Measurements from ENCODE around the gene SLC39A7. TPM values are rescaled to one million over a fixed set of nuclear protein-coding genes. Genes with fewer than 3 reads are reported as not detected.

SLC39A7 gene
- total RNA-seq, 4 donors from 2014 or later = 21.9 to 45.4 (median 26.2) TPM

GRCh38 chr6:33206027-33206863 is 5.6 kb downstream of the SLC39A7 start:
- no peak for ATAC-seq
- in situ Hi-C loops (cut with MboI; ENCODE audit: low sequenced_read_pairs in 4 of 4) = no loop called here
- no peak overlapping the region for H3K4me3 ChIP-seq
- no peaks in the 10 kb centered on the region for H3K9me3 ChIP-seq
- no peak for DNase-seq
- TF ChIP-seq POLR2A (IDR thresholded peaks at IDR 0.05) (no peak), CTCF (IDR thresholded peaks at IDR 0.05 in 4 of 5, conservative IDR thresholded peaks at IDR 0.05 in 1 of 5) (no peak)
- no peak overlapping the region for H3K27ac ChIP-seq
- H3K36me3 ChIP-seq = peaks cover 0 to 39% of the 10 kb centered on the region in 2 donors
- H3K27me3 ChIP-seq = no peaks in the 10 kb centered on the region
- intact Hi-C loops (cut with DNase I; ENCODE audit: low total_unique reads) = no loop called here
- H3K4me1 ChIP-seq = peaks cover 29 to 45% of the 10 kb centered on the region in 2 donors

GRCh38 chr6:33206864-33207551 is 6.3 kb downstream of the SLC39A7 start:
- Histone ChIP-seq H3K27me3 (no peaks in the 10 kb centered on the region), H3K4me3 (peak overlapping the region; percentile 79 to 92 (median 90)), H3K9me3 (no peaks in the 10 kb centered on the region), H3K4me1 (peaks cover 22 to 38% of the 10 kb centered on the region in 2 donors), H3K36me3 (peaks cover 0 to 36% of the 10 kb centered on the region in 2 donors), H3K27ac (peak overlapping the region in 2 of 4 donors; percentile 93 to 99)
- no peak for TF ChIP-seq POLR2A (IDR thresholded peaks at IDR 0.05)
- no peak for TF ChIP-seq CTCF (IDR thresholded peaks at IDR 0.05 in 4 of 5, conservative IDR thresholded peaks at IDR 0.05 in 1 of 5)
- no peak for DNase-seq
- in situ Hi-C loops (cut with MboI; ENCODE audit: low sequenced_read_pairs in 4 of 4) = no loop called here
- intact Hi-C loops (cut with DNase I; ENCODE audit: low total_unique reads) = no loop called here
- ATAC-seq = no peak

- TF ChIP-seq POLR2A (IDR thresholded peaks at IDR 0.05) = no peak
- TF ChIP-seq CTCF (IDR thresholded peaks at IDR 0.05 in 4 of 5, conservative IDR thresholded peaks at IDR 0.05 in 1 of 5) = no peak
- Histone ChIP-seq H3K4me3 (peak overlapping the region; percentile 79 to 92 (median 90)), H3K27ac (peak overlapping the region; percentile 93 to 99 (median 96)), H3K9me3 (no peaks in the 10 kb centered on the region), H3K4me1 (peaks cover 18 to 34% of the 10 kb centered on the region in 2 donors), H3K36me3 (peaks cover 0 to 30% of the 10 kb centered on the region in 2 donors), H3K27me3 (no peaks in the 10 kb centered on the region)
- ATAC-seq = peak; percentile 26 to 37
- in situ Hi-C loops (cut with MboI; ENCODE audit: low sequenced_read_pairs in 4 of 4) (no loop called here), intact Hi-C loops (cut with DNase I; ENCODE audit: low total_unique reads) (loop anchor here (1.0 to 2.0 kb wide), 3 partner anchors 7 to 65 kb away; partner anchors contain the start of genes RPS18, RXRB and SLC39A7)
- no peak for DNase-seq
Observed at GRCh38 chr6:33207552-33208090, 7.0 kb downstream of the SLC39A7 start.

- Histone ChIP-seq H3K27me3 (no peaks in the 10 kb centered on the region), H3K27ac (peak within 1 kb of the TSS; percentile 93 to 99 (median 96)), H3K4me3 (peak within 1 kb of the TSS; percentile 79 to 92 (median 90)), H3K9me3 (no peaks in the 10 kb centered on the region), H3K4me1 (peaks cover 25 to 37% of the 10 kb centered on the region in 2 donors), H3K36me3 (peaks cover 0 to 23% of the 10 kb centered on the region in 2 donors)
- in situ Hi-C loops (cut with MboI; ENCODE audit: low sequenced_read_pairs in 4 of 4) (no loop called here), intact Hi-C loops (cut with DNase I; ENCODE audit: low total_unique reads) (loop anchor here (1.0 to 2.0 kb wide), 3 partner anchors 8 to 64 kb away; partner anchors contain the start of genes RPS18, RXRB and SLC39A7)
- ATAC-seq = peak; percentile 78 to 79
- DNase-seq = peak; percentile 75 to 80
- TF ChIP-seq CTCF (IDR thresholded peaks at IDR 0.05 in 4 of 5, conservative IDR thresholded peaks at IDR 0.05 in 1 of 5) (no peak), POLR2A (IDR thresholded peaks at IDR 0.05) (peak; percentile 97 to 99)
Observed at GRCh38 chr6:33208091-33208967, 7.7 kb downstream of the SLC39A7 start, which contains the start of gene RING1. TSS of gene RING1 (plus strand) at chr6:33208500. CDS start at chr6:33208823, 323 bp downstream.

All from gastrocnemius medialis (tissue), 4 donors.